Measurements from ENCODE around the gene LRRC4B.

DNA sequence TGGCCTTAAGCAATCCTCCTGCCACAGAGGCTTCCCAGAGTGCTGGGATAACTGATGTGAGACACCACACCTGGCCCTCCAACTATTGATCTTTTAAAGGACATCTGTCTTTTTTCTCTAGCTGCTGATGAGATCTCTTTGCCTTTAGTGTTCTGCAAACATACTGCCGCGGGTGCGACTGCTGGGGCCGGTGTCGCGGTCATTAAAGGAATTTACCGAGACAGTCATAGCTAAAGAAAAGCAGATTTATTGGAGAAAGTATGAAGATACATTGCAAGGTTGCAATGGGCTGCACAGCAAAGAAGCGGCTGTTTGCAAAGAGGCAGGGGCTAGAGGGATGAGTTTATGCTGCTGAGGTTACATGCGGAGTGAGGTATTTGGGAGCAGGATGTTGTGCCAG lies 31.2 kb upstream of the LRRC4B start:
- TF ChIP-seq, protein P1, sequence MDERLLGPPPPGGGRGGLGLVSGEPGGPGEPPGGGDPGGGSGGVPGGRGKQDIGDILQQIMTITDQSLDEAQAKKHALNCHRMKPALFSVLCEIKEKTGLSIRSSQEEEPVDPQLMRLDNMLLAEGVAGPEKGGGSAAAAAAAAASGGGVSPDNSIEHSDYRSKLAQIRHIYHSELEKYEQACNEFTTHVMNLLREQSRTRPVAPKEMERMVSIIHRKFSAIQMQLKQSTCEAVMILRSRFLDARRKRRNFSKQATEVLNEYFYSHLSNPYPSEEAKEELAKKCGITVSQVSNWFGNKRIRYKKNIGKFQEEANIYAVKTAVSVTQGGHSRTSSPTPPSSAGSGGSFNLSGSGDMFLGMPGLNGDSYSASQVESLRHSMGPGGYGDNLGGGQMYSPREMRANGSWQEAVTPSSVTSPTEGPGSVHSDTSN (CRISPR knock-in tag; IDR thresholded peaks at IDR 0.05) = no peak
- TF ChIP-seq, protein P2, sequence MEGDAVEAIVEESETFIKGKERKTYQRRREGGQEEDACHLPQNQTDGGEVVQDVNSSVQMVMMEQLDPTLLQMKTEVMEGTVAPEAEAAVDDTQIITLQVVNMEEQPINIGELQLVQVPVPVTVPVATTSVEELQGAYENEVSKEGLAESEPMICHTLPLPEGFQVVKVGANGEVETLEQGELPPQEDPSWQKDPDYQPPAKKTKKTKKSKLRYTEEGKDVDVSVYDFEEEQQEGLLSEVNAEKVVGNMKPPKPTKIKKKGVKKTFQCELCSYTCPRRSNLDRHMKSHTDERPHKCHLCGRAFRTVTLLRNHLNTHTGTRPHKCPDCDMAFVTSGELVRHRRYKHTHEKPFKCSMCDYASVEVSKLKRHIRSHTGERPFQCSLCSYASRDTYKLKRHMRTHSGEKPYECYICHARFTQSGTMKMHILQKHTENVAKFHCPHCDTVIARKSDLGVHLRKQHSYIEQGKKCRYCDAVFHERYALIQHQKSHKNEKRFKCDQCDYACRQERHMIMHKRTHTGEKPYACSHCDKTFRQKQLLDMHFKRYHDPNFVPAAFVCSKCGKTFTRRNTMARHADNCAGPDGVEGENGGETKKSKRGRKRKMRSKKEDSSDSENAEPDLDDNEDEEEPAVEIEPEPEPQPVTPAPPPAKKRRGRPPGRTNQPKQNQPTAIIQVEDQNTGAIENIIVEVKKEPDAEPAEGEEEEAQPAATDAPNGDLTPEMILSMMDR (CRISPR knock-in tag; IDR thresholded peaks at IDR 0.05) = no peak
- TF ChIP-seq, protein P3, sequence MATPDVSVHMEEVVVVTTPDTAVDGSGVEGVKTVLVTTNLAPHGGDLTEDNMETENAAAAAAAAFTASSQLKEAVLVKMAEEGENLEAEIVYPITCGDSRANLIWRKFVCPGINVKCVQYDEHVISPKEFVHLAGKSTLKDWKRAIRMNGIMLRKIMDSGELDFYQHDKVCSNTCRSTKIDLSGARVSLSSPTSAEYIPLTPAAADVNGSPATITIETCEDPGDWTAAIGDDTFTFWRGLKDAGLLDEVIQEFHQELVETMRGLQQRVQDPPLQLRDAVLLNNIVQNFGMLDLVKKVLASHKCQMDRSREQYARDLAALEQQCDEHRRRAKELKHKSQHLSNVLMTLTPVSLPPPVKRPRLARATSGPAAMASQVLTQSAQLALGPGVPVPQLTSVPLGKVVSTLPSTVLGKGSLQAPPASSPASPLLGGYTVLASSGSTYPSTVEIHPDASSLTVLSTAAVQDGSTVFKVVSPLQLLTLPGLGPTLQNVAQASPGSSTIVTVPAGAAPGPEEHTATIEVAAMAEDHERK (CRISPR knock-in tag; IDR thresholded peaks at IDR 0.05; ENCODE audit: low read depth) = no peak

Data from HepG2 (cell line).